OCI-LY1 (cell line): Measurements from ENCODE around the gene CLPX.

Experiments
- H2AFZ ChIP-seq: fragments of 200-600 bp; sonication (generic), shearing (Covaris generic); 2 replicates; pipeline ENCODE4 v1.6.0; 2014; ENCODE audit warnings: antibody characterized with exemption, mild to moderate bottlenecking, low read length
- H3F3A ChIP-seq: fragments of 200-600 bp; sonication (generic), shearing (Covaris generic); 2 replicates; pipeline ENCODE4 v1.6.0; 2014; ENCODE audit warnings: mild to moderate bottlenecking, antibody characterized with exemption, low read length, moderate library complexity; ENCODE audit not compliant: insufficient read depth
- H3K27ac ChIP-seq: fragments of 200-600 bp; sonication (generic); 2 replicates; pipeline ENCODE4 v1.5.1; 2014; ENCODE audit warnings: low read length, mixed run types, mild to moderate bottlenecking, low read depth; ENCODE audit not compliant: poor library complexity, severe bottlenecking
- H3K27me3 ChIP-seq: fragments of 200-600 bp; sonication (generic); 2 replicates; pipeline ENCODE4 v1.6.0; 2014; ENCODE audit warnings: antibody characterized with exemption, mild to moderate bottlenecking, low read length, moderate library complexity; ENCODE audit not compliant: insufficient read depth
- H3K36me3 ChIP-seq: fragments of 200-600 bp; sonication (generic); 2 replicates; pipeline ENCODE4 v1.6.1; 2014; ENCODE audit warnings: mild to moderate bottlenecking, antibody characterized with exemption, low read length, moderate library complexity, mixed read lengths; ENCODE audit not compliant: insufficient read depth
- H3K4me1 ChIP-seq: fragments of 200-600 bp; sonication (generic); 2 replicates; pipeline ENCODE4 v1.5.1; 2014; ENCODE audit warnings: mild to moderate bottlenecking, low read length, moderate library complexity; ENCODE audit not compliant: insufficient read depth, severe bottlenecking
- H3K4me2 ChIP-seq: fragments of 200-600 bp; sonication (generic), shearing (Covaris generic); 2 replicates; pipeline ENCODE4 v1.6.1; 2014; ENCODE audit warnings: low read length
- H3K4me3 ChIP-seq: fragments of 200-600 bp; sonication (generic); 2 replicates; pipeline ENCODE4 v1.5.1; 2014; ENCODE audit warnings: low read length, low read depth, mild to moderate bottlenecking, mixed read lengths; ENCODE audit not compliant: poor library complexity, severe bottlenecking
- H3K79me2 ChIP-seq: fragments of 200-600 bp; shearing (Covaris generic); 2 replicates; pipeline ENCODE4 v1.6.1; 2016; ENCODE audit warnings: mixed run types, low read length, mixed read lengths; ENCODE audit not compliant: insufficient read depth
- H3K9ac ChIP-seq: fragments of 200-600 bp; sonication (generic), shearing (Covaris generic); 2 replicates; pipeline ENCODE4 v1.6.1; 2014; ENCODE audit warnings: mild to moderate bottlenecking, low read length, mixed read lengths
- H3K9me2 ChIP-seq: fragments of 200-600 bp; sonication (generic), shearing (Covaris generic); 2 replicates; pipeline ENCODE4 v1.6.1; 2014; ENCODE audit warnings: low read depth, mild to moderate bottlenecking, low read length, mixed read lengths
- H3K9me3 ChIP-seq: fragments of 200-600 bp; shearing (Covaris generic); 2 replicates; pipeline ENCODE4 v1.6.1; 2014; ENCODE audit warnings: low read length, mixed read lengths
- H4K20me1 ChIP-seq: fragments of 200-600 bp; sonication (generic), shearing (Covaris generic); 2 replicates; pipeline ENCODE4 v1.6.0; 2016; ENCODE audit warnings: mild to moderate bottlenecking, low read length; ENCODE audit not compliant: insufficient read depth
- CTCF ChIP-seq: fragments of 200-600 bp; sonication (generic), shearing (Covaris generic); IDR thresholded peaks from 2 replicates; pipeline ENCODE4 v1.5.1; 2017; ENCODE audit warnings: mild to moderate bottlenecking, antibody characterized with exemption, low read length, moderate library complexity, mixed read lengths
- EZH2 ChIP-seq: fragments of 200-600 bp; sonication (generic), shearing (Covaris generic); IDR thresholded peaks from 2 replicates; pipeline ENCODE4 v1.8.0; 2017; ENCODE audit warnings: borderline replicate concordance, mixed run types, mild to moderate bottlenecking, antibody characterized with exemption, low read length, moderate library complexity, mixed read lengths

The CLPX gene

GRCh38 chr15:65207280-65207840 lies 22.2 kb upstream of the CLPX start:
- H3K4me3 ChIP-seq: no peak overlapping the region
- H3K36me3 ChIP-seq: no peaks in the 10 kb centered on the region
- no peaks in the 10 kb centered on the region for H4K20me1 ChIP-seq
- H3K27ac ChIP-seq: no peak overlapping the region
- no peaks in the 10 kb centered on the region for H3K9me3 ChIP-seq
- no peak overlapping the region for H3K4me2 ChIP-seq
- no peak overlapping the region for H2AFZ ChIP-seq
- TF ChIP-seq CTCF: no peak
- TF ChIP-seq EZH2: no peak
- H3F3A ChIP-seq: no peaks in the 10 kb centered on the region
- H3K9me2 ChIP-seq: no peaks in the 10 kb centered on the region
- H3K79me2 ChIP-seq: no peaks in the 10 kb centered on the region
- H3K4me1 ChIP-seq: peaks cover 10% of the 10 kb centered on the region
- H3K9ac ChIP-seq: no peak overlapping the region
- 0 out of 2 replicates have a peak, but pooled peaks cover 3% of the 10 kb centered on the region for H3K27me3 ChIP-seq

- Histone ChIP-seq H3K4me2 (no peak overlapping the region), H3K9me3 (no peaks in the 10 kb centered on the region), H3K27me3 (0 out of 2 replicates have a peak, but pooled peaks cover 3% of the 10 kb centered on the region), H3K79me2 (no peaks in the 10 kb centered on the region), H3K36me3 (no peaks in the 10 kb centered on the region), H3F3A (no peaks in the 10 kb centered on the region), H3K4me1 (peaks cover 4% of the 10 kb centered on the region), H3K9me2 (no peaks in the 10 kb centered on the region), H4K20me1 (no peaks in the 10 kb centered on the region), H3K4me3 (no peak overlapping the region), H3K9ac (no peak overlapping the region), H3K27ac (no peak overlapping the region), H2AFZ (no peak overlapping the region)
- no peak for TF ChIP-seq CTCF
- no peak for TF ChIP-seq EZH2
Measured at GRCh38 chr15:65206750-65207149, 21.6 kb upstream of the CLPX start.

GRCh38 chr15:65204931-65205660 lies 20.0 kb upstream of the CLPX start:
- Histone ChIP-seq H3K4me1 (no peaks in the 10 kb centered on the region), H3K36me3 (no peaks in the 10 kb centered on the region), H3K79me2 (no peaks in the 10 kb centered on the region), H4K20me1 (no peaks in the 10 kb centered on the region), H3F3A (no peaks in the 10 kb centered on the region), H2AFZ (no peak overlapping the region), H3K4me2 (no peak overlapping the region), H3K9ac (no peak overlapping the region), H3K27me3 (0 out of 2 replicates have a peak, but pooled peaks cover 3% of the 10 kb centered on the region), H3K4me3 (no peak overlapping the region), H3K9me2 (no peaks in the 10 kb centered on the region), H3K9me3 (no peaks in the 10 kb centered on the region), H3K27ac (no peak overlapping the region)
- no peak for TF ChIP-seq CTCF
- no peak for TF ChIP-seq EZH2
